Osteoblast (primary cell): Measurements from ENCODE around the gene PPP2R3B. TPM values are rescaled to one million over a fixed set of nuclear protein-coding genes. Genes with fewer than 3 reads are reported as not detected.
"Not testable (repeated sequence)": the region's sequence is repeated elsewhere in the genome, so short reads cannot be mapped to it uniquely, and the experiment has no call there.

Experiments
- DNase-seq: peaks from one replicate; pipeline ENCODE4 v3.0.0; 2011; ENCODE audit warnings: low spot score, mixed read lengths; ENCODE audit not compliant: insufficient read length; ENCODE audit errors: missing footprints
- H2AFZ ChIP-seq: 2 replicates; pipeline ENCODE4 v1.6.0; 2011; ENCODE audit warnings: mild to moderate bottlenecking, low read length
- H3K27ac ChIP-seq: 2 replicates; pipeline ENCODE4 v1.5.1; 2011; ENCODE audit warnings: mild to moderate bottlenecking, low read depth, low read length, moderate library complexity
- H3K27me3 ChIP-seq: 2 replicates; pipeline ENCODE4 v1.6.0; 2012; ENCODE audit warnings: mild to moderate bottlenecking, control low read depth, inconsistent platforms, low read length, moderate library complexity; ENCODE audit not compliant: insufficient read depth
- H3K36me3 ChIP-seq: 2 replicates; pipeline ENCODE4 v1.5.1; 2011; ENCODE audit warnings: mild to moderate bottlenecking, low read length, control low read depth, moderate library complexity; ENCODE audit not compliant: insufficient read depth
- H3K4me1 ChIP-seq: 2 replicates; pipeline ENCODE4 v1.5.1; 2011; ENCODE audit warnings: mild to moderate bottlenecking, low read length, control low read depth, moderate library complexity; ENCODE audit not compliant: insufficient read depth
- H3K4me2 ChIP-seq: 2 replicates; pipeline ENCODE4 v1.6.0; 2011; ENCODE audit warnings: mild to moderate bottlenecking, low read length; ENCODE audit not compliant: insufficient read depth
- H3K4me3 ChIP-seq: fragments of 200-600 bp; sonication (generic); 3 replicates; pipeline ENCODE4 v1.5.1; 2012; ENCODE audit warnings: mild to moderate bottlenecking, low read length, inconsistent platforms; ENCODE audit not compliant: insufficient read depth
- H3K79me2 ChIP-seq: 2 replicates; pipeline ENCODE4 v1.6.0; 2012; ENCODE audit warnings: mild to moderate bottlenecking, low read length, control low read depth, inconsistent platforms; ENCODE audit not compliant: insufficient read depth
- H3K9me3 ChIP-seq: 2 replicates; pipeline ENCODE4 v1.5.1; 2011; ENCODE audit warnings: low read depth, low read length, control low read depth
- H4K20me1 ChIP-seq: 2 replicates; pipeline ENCODE4 v1.6.0; 2012; ENCODE audit warnings: mild to moderate bottlenecking, low read length, control low read depth; ENCODE audit not compliant: insufficient read depth
- total RNA-seq: library from RNA; depleted of rRNA; stranded (reverse); fragments of >200 nt; gene quantifications from 2 replicates; pipeline ENCODE4 v1.2.3, GENCODE V29; 2012
- TF ChIP-seq, protein P1 (sequence below): IDR thresholded peaks from 2 replicates; pipeline ENCODE4 v1.5.1; 2011; ENCODE audit warnings: mild to moderate bottlenecking, low read depth, low read length, moderate library complexity; ENCODE audit errors: extremely low read depth

PPP2R3B gene
- total RNA-seq, 1 donor: 13.4 TPM

DNA sequence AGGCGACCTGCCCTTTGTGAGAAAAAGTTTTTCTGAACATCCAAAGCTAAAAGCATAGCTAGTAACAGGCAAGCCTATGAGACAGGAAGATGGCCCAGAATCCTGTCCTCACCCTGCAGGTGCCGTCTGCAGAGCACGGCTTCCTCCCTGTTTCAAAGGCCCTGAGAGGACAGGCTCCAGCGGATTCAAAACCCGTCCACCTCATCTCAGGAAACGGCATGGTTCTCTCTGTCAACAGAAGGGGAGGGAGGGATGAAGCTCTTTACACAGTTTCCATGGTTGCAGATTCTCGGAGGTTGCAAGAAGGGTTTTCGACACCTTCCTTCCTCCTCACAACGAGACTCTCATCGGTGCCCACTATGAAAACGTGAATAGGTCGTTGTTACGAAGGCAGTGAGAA lies 8.3 kb downstream of the PPP2R3B start:
- Histone ChIP-seq H3K4me2 (no peak overlapping the region), H3K27ac (no peak overlapping the region)
- TF ChIP-seq, protein P1, sequence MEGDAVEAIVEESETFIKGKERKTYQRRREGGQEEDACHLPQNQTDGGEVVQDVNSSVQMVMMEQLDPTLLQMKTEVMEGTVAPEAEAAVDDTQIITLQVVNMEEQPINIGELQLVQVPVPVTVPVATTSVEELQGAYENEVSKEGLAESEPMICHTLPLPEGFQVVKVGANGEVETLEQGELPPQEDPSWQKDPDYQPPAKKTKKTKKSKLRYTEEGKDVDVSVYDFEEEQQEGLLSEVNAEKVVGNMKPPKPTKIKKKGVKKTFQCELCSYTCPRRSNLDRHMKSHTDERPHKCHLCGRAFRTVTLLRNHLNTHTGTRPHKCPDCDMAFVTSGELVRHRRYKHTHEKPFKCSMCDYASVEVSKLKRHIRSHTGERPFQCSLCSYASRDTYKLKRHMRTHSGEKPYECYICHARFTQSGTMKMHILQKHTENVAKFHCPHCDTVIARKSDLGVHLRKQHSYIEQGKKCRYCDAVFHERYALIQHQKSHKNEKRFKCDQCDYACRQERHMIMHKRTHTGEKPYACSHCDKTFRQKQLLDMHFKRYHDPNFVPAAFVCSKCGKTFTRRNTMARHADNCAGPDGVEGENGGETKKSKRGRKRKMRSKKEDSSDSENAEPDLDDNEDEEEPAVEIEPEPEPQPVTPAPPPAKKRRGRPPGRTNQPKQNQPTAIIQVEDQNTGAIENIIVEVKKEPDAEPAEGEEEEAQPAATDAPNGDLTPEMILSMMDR: no peak

DNA sequence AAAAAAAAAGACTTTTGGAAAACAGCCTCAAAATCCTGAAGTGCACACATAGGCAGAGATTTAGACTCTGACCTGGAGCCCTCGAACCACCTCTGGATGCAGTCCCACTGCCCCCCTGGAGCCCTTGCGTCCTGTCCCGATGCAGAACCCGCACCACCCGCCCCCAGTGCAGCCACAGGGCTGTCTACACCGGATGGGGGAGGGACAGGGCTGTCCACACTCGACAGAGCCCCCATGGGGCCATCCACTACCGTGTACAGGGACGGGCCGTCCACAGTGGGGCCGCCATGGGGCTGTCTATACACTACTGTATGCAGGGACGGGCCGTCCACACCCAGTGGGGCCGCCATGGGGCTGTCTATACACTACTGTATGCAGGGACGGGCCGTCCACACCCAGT lies 10.5 kb downstream of the PPP2R3B start:
- not testable (repeated sequence) for H3K4me1 ChIP-seq, H2AFZ ChIP-seq, H3K36me3 ChIP-seq, H3K4me2 ChIP-seq, H3K79me2 ChIP-seq, H3K9me3 ChIP-seq, H3K4me3 ChIP-seq, H3K27ac ChIP-seq
- H3K27me3 ChIP-seq: peaks cover 34% of the 10 kb centered on the region
- H4K20me1 ChIP-seq: peaks cover 24% of the 10 kb centered on the region
- peak; percentile 47 for DNase-seq

More for the DNA sequence above, 8.3 kb downstream of the PPP2R3B start:
- Histone ChIP-seq H2AFZ (no peak overlapping the region), H3K4me3 (no peak overlapping the region), H3K79me2 (peaks cover 7% of the 10 kb centered on the region), H4K20me1 (peaks cover 17% of the 10 kb centered on the region), H3K9me3 (no peaks in the 10 kb centered on the region), H3K4me1 (peaks cover 4% of the 10 kb centered on the region), H3K36me3 (no peaks in the 10 kb centered on the region), H3K27me3 (peaks cover 14% of the 10 kb centered on the region)
- peak; percentile 21 for DNase-seq

DNA sequence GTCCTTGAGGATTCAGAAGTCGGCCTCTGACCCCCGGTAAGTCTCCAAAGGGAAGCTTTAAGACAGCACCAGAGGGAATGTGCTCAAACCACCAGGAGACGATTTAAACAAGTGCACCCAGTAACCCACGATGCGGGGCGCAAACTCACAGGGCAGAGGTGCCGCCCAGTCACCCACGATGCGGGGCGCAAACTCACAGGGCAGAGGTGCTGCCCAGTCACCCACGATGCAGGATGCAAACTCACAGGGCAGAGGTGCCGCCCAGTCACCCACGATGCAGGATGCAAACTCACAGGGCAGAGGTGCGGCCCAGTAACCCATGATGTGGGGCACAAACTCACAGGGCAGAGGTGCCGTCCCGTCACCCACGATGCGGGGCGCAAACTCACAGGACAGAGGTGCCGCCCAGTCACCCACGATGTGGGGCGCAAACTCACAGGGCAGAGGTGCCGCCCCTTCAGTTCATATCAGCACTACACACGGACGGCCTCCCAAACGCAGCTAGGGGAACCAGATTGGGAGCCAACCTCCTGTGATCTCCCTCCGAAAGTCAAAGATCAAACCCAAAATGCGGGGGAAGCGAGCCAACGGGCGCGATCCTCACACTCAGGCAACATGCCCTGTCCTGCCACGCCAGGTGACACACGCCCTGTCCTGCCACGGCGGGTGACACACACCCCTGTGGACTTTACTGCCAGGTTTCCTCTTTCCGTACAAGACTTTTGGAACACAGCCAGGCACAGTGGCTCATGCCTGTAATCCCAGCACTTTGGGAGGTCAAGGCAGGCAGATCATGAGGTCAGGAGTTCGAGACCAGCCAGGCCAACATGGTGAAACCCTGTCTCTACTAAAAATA lies 11.3 kb downstream of the PPP2R3B start:
- H3K4me1 ChIP-seq: peaks cover 4% of the 10 kb centered on the region
- H3K27ac ChIP-seq: no peak overlapping the region
- no peak overlapping the region for H2AFZ ChIP-seq
- H4K20me1 ChIP-seq: peaks cover 24% of the 10 kb centered on the region
- H3K36me3 ChIP-seq: no peaks in the 10 kb centered on the region
- no peak overlapping the region for H3K4me3 ChIP-seq
- peaks cover 7% of the 10 kb centered on the region for H3K79me2 ChIP-seq
- TF ChIP-seq, protein P1: no peak
- no peaks in the 10 kb centered on the region for H3K9me3 ChIP-seq
- DNase-seq: peak; percentile 32
- H3K4me2 ChIP-seq: no peak overlapping the region
- H3K27me3 ChIP-seq: peaks cover 35% of the 10 kb centered on the region

DNA sequence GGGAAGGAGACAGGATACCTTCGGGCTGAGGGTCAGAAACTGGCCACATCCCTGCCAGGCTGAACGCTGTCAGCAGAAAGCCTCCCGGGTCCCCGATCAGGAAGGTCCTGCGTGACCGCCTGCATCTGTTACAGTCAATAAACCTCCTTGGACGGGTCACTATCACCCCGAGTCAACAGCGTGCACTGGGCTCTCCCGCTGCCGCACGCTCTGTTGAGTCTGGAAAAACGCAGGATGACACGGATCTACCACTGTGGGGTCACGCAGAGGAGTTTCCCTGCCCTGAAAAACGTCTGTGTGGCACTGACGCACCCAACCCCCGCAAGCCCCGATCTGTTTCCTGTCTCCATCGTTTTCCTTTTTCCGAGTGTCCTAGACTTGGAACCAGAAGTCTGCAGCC lies 12.1 kb downstream of the PPP2R3B start:
- Histone ChIP-seq H2AFZ (no peak overlapping the region), H3K79me2 (peaks cover 7% of the 10 kb centered on the region), H3K9me3 (no peaks in the 10 kb centered on the region), H3K27me3 (peaks cover 35% of the 10 kb centered on the region), H4K20me1 (peaks cover 24% of the 10 kb centered on the region), H3K36me3 (no peaks in the 10 kb centered on the region), H3K4me3 (no peak overlapping the region), H3K4me2 (peak overlapping the region; percentile 45), H3K4me1 (peaks cover 4% of the 10 kb centered on the region), H3K27ac (no peak overlapping the region)
- DNase-seq: peak; percentile 82
- TF ChIP-seq, protein P1: no peak
